ENCODE results near the gene TMEM33. TPM values are rescaled to one million over a fixed set of nuclear protein-coding genes. Genes with fewer than 3 reads are reported as not detected.

TMEM33 gene
- total RNA-seq, 2 experiments from 2014 or later = 45.5 to 46.2 TPM

GRCh38 chr4:41963105-41963504 is 27.9 kb downstream of the TMEM33 start:
- POLR2A ChIA-PET = no interaction called here
- no peak overlapping the region for H3K27ac Mint-ChIP-seq
- DNase-seq (no peak), ATAC-seq (ENCODE audit: low read depth) (no peak)
- no peaks in the 10 kb centered on the region for H3K4me1 Mint-ChIP-seq
- H3K4me3 Mint-ChIP-seq = no peak overlapping the region
- peaks cover 7% of the 10 kb centered on the region for H3K36me3 Mint-ChIP-seq
- H3K9me3 Mint-ChIP-seq = peaks cover 5% of the 10 kb centered on the region
- no peaks in the 10 kb centered on the region for H3K27me3 Mint-ChIP-seq

DNA sequence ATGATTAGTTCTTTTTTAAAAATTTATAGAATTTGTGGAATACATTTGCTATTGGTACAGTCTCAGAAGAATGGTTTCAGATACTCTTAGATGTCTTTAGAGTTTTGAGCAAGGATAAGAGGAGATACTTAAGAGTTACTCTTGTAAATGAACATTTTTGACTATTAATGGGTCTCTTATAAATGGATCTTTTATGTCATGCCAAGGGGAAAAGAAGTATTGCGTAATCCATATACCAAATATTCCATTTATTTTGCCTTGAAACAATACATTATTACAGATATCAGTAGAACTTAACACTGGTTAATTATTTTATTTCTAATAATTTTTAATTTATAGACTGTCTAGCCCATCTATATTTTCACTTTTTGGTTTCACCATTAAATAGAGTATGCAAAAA is 29.2 kb downstream of the TMEM33 start:
- peaks cover 15% of the 10 kb centered on the region for H3K9me3 Mint-ChIP-seq

GRCh38 chr4:41967392-41967791 is 32.2 kb downstream of the TMEM33 start:
- Mint-ChIP-seq H3K9me3 (peaks cover 16% of the 10 kb centered on the region), H3K4me1 (no peaks in the 10 kb centered on the region), H3K36me3 (peaks cover 10% of the 10 kb centered on the region), H3K27ac (no peak overlapping the region), H3K4me3 (no peak overlapping the region), H3K27me3 (no peaks in the 10 kb centered on the region)
- ATAC-seq (ENCODE audit: low read depth) (no peak), DNase-seq (no peak)
- POLR2A ChIA-PET = no interaction called here

More for the DNA sequence above, 29.2 kb downstream of the TMEM33 start:
- H3K4me3 Mint-ChIP-seq = no peak overlapping the region
- no peaks in the 10 kb centered on the region for H3K27me3 Mint-ChIP-seq
- H3K36me3 Mint-ChIP-seq = peaks cover 15% of the 10 kb centered on the region
- POLR2A ChIA-PET = no interaction called here
- no peak overlapping the region for H3K27ac Mint-ChIP-seq
- ATAC-seq (ENCODE audit: low read depth) (no peak), DNase-seq (no peak)
- no peaks in the 10 kb centered on the region for H3K4me1 Mint-ChIP-seq

DNA sequence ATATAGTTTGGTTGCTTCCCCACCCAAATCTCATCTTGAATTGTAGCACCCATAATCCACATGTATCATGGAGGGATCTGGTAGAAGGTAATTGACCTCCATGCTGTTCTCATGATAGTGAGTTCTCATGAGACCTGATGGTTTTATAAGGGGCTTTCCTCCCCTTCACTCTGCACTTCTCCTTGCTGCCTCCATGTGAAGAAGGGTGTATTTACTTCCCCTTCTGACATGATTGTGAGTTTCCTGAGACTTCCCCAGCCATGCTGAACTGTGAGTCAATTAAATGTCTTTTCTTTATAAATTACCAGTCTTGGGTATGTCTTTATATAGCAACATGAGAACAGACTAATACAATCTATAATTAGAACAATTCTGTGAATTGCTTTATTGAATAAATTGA is 34.4 kb downstream of the TMEM33 start:
- Mint-ChIP-seq H3K27me3 (no peaks in the 10 kb centered on the region), H3K9me3 (peaks cover 16% of the 10 kb centered on the region), H3K27ac (no peak overlapping the region), H3K4me3 (no peak overlapping the region), H3K36me3 (peaks cover 10% of the 10 kb centered on the region), H3K4me1 (no peaks in the 10 kb centered on the region)
- DNase-seq (no peak), ATAC-seq (ENCODE audit: low read depth) (no peak)
- POLR2A ChIA-PET = no interaction called here

DNA sequence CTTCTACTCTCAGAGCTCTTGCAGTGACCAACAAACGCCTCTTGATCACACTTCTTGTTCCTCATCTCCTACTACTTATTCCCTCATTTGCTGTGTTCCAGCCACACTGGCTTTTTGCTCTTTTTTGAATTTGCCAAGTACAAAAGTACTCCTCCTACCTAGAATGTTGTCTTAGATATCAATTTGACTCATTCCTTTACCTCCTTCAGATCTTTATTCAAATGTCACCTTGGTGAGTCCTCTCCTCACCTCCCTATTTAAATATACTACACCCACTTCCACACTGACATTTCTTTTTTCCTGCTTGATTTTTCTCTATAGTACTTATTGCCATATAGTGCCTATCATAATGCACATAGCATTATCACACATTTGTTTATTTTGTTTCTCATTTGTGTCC is 40.1 kb downstream of the TMEM33 start:
- no peak for ATAC-seq (ENCODE audit: low read depth)
- Mint-ChIP-seq H3K4me1 (no peaks in the 10 kb centered on the region), H3K27ac (no peak overlapping the region), H3K9me3 (no peaks in the 10 kb centered on the region), H3K4me3 (no peak overlapping the region), H3K27me3 (peaks cover 3% of the 10 kb centered on the region), H3K36me3 (no peaks in the 10 kb centered on the region)
- POLR2A ChIA-PET = no interaction called here
- DNase-seq = no peak

DNA sequence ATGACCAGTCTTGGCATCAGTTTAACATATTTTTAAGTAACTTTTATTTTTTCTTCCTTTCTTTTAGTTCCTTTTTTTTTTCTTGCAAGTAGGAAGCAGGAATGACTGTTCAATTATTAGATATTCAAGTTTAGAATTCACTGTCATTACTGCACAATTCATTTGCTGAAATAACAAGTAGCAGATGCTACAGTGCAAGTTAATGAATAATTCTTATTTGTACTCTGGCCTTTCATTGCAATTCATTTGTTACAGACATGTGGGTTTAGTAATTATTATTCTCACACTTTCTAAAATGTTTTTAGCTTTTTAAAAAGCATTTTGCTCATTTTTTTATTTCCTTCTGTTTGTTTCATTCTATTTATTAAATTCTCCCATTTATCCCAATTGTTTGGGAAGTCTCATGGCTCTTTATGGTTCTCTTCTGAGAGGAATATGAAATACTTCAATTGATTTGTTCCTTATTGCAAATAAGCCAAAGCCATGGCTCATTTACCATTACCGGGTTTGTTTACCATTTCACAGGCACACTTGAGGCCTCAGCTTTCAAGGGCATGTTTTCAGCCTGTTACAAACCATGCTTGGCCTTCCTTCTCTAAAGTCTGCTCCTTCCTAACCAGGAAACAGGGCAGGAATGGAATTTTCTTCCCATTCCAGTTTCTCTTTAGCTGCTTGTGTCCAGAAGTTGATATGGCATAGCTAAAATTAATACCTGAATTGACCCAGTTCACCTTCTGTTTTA is 41.7 kb downstream of the TMEM33 start:
- Mint-ChIP-seq H3K27ac (no peak overlapping the region), H3K4me1 (no peaks in the 10 kb centered on the region), H3K36me3 (no peaks in the 10 kb centered on the region), H3K4me3 (no peak overlapping the region), H3K27me3 (peaks cover 3% of the 10 kb centered on the region), H3K9me3 (no peaks in the 10 kb centered on the region)
- POLR2A ChIA-PET = no interaction called here
- ATAC-seq (ENCODE audit: low read depth) (no peak), DNase-seq (no peak)

- POLR2A ChIA-PET = no interaction called here
- Mint-ChIP-seq H3K36me3 (no peaks in the 10 kb centered on the region), H3K27ac (no peak overlapping the region), H3K27me3 (peaks cover 3% of the 10 kb centered on the region), H3K9me3 (no peaks in the 10 kb centered on the region), H3K4me1 (no peaks in the 10 kb centered on the region), H3K4me3 (no peak overlapping the region)
- ATAC-seq (ENCODE audit: low read depth) = no peak
- no peak for DNase-seq
Observed at GRCh38 chr4:41977709-41978108, 42.5 kb downstream of the TMEM33 start.

- H3K27me3 Mint-ChIP-seq = peaks cover 3% of the 10 kb centered on the region
- no peaks in the 10 kb centered on the region for H3K36me3 Mint-ChIP-seq
- no peak within 1 kb of the TSS for H3K4me3 Mint-ChIP-seq
- no peak within 1 kb of the TSS for H3K27ac Mint-ChIP-seq
- no peaks in the 10 kb centered on the region for H3K9me3 Mint-ChIP-seq
- DNase-seq = no peak
- H3K4me1 Mint-ChIP-seq = peaks cover 1% of the 10 kb centered on the region
- POLR2A ChIA-PET = no interaction called here
- ATAC-seq (ENCODE audit: low read depth) = no peak
Observed at GRCh38 chr4:41981456-41981855, 46.2 kb downstream of the TMEM33 start, which contains the start of gene DCAF4L1. DCAF4L1 (plus strand) TSS chr4:41981756; CDS start chr4:41981793, 37 bp downstream.

- Mint-ChIP-seq H3K4me1 (peaks cover 1% of the 10 kb centered on the region), H3K27me3 (peaks cover 3% of the 10 kb centered on the region)
- POLR2A ChIA-PET = no interaction called here
Observed at GRCh38 chr4:41982716-41983115, 47.5 kb downstream of the TMEM33 start.

DNA sequence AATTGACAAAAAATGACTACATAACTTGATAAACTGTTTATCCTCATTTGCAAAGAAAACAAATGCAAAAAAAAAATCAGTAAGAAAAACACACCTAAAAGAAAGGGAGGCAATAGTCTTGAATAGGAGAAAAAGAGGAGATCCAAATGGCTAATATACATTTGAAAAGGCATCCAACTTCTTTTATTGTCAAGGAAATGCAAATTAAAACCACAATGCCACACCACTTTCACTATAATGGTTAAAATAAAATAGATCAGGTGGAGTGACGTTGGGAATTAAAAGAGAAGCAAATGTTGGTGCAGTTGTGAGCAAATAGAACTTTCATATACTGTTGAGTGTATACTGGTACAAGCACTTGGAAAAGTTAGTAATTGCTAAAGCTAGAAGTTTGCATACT is 49.9 kb downstream of the TMEM33 start:
- no peak for ATAC-seq (ENCODE audit: low read depth)
- Mint-ChIP-seq H3K27me3 (no peaks in the 10 kb centered on the region), H3K27ac (no peak overlapping the region)

More at GRCh38 chr4:41982716-41983115, 47.5 kb downstream of the TMEM33 start:
- no peak overlapping the region for H3K4me3 Mint-ChIP-seq
- no peaks in the 10 kb centered on the region for H3K36me3 Mint-ChIP-seq
- no peaks in the 10 kb centered on the region for H3K9me3 Mint-ChIP-seq
- DNase-seq (no peak), ATAC-seq (ENCODE audit: low read depth) (no peak)
- H3K27ac Mint-ChIP-seq = no peak overlapping the region

GRCh38 chr4:41989994-41990364 is 54.8 kb downstream of the TMEM33 start:
- peaks cover 3% of the 10 kb centered on the region for H3K36me3 Mint-ChIP-seq
- H3K9me3 Mint-ChIP-seq = no peaks in the 10 kb centered on the region
- peak overlapping the region; percentile 100 for H3K4me3 Mint-ChIP-seq
- peak; percentile 26 for ATAC-seq (ENCODE audit: low read depth)
- peak overlapping the region; percentile 92 for H3K27ac Mint-ChIP-seq
- no peaks in the 10 kb centered on the region for H3K27me3 Mint-ChIP-seq
- H3K4me1 Mint-ChIP-seq = peaks cover 26% of the 10 kb centered on the region
- POLR2A ChIA-PET = interaction anchor here (0.7 to 1.5 kb wide), 2 partner anchors 55 to 667 kb away, joined by 3 to 6 read pairs; partner anchors contain the start of genes ATP8A1 and TMEM33
- DNase-seq = no peak

More for the DNA sequence above, 49.9 kb downstream of the TMEM33 start:
- no peaks in the 10 kb centered on the region for H3K36me3 Mint-ChIP-seq
- DNase-seq = no peak
- no peaks in the 10 kb centered on the region for H3K9me3 Mint-ChIP-seq
- POLR2A ChIA-PET = no interaction called here
- H3K4me3 Mint-ChIP-seq = no peak overlapping the region
- H3K4me1 Mint-ChIP-seq = peaks cover 9% of the 10 kb centered on the region

DNA sequence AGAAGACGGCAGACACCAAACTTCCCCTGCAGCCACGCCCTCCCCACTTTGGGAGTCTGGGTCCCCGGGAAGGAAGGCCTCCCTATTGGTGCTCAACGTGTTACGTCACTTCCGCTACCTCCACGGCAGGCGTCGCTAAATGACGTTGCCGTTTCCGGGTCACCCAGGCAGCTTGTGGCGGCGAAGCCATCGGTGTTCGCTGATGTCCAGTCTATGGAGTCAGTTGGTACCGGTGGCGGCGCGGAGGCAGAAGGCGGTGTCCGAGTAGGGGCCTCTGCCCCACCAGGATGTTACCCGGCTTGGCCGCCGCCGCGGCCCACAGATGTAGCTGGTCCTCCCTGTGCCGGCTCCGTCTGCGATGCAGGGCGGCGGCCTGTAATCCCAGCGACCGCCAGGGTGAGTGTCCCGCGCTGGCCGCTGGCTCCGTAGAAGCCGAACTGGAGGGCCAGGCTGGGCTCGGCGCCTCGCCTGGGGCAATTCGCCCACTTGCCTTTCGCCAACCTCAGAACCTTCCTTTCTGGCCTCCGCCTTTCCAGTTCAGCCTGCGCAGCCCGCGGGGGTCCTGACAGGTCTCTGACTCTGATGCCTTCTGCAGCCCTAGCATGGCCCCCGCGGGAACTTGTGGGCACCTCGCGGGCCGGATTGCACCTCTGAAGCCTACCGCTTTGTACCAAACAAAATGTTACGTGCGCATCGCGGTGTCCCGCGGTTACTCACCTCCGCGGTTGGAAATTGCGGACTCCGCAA is 55.3 kb downstream of the TMEM33 start, which contains the start of gene SLC30A9:
SLC30A9 (plus strand) TSS at position 166 of the 747 bp plus-strand sequence; CDS start at position 288, 122 bp downstream.
- DNase-seq = peak; percentile 85
- peak; percentile 95 for ATAC-seq (ENCODE audit: low read depth)
- no peaks in the 10 kb centered on the region for H3K9me3 Mint-ChIP-seq
- no peaks in the 10 kb centered on the region for H3K27me3 Mint-ChIP-seq
- peaks cover 3% of the 10 kb centered on the region for H3K36me3 Mint-ChIP-seq
- peak within 1 kb of the TSS; percentile 100 for H3K4me3 Mint-ChIP-seq
- H3K4me1 Mint-ChIP-seq = peaks cover 26% of the 10 kb centered on the region
- POLR2A ChIA-PET = interaction anchor here (0.7 to 1.5 kb wide), 2 partner anchors 55 to 666 kb away, joined by 3 to 6 read pairs; partner anchors contain the start of genes ATP8A1 and TMEM33
- peak within 1 kb of the TSS; percentile 92 for H3K27ac Mint-ChIP-seq

- H3K36me3 Mint-ChIP-seq = peaks cover 3% of the 10 kb centered on the region
- no peaks in the 10 kb centered on the region for H3K9me3 Mint-ChIP-seq
- ATAC-seq (ENCODE audit: low read depth) (no peak), DNase-seq (no peak)
- peaks cover 26% of the 10 kb centered on the region for H3K4me1 Mint-ChIP-seq
- POLR2A ChIA-PET = no interaction called here
- H3K4me3 Mint-ChIP-seq = peak overlapping the region; percentile 100
- no peak overlapping the region for H3K27ac Mint-ChIP-seq
- H3K27me3 Mint-ChIP-seq = no peaks in the 10 kb centered on the region
Observed at GRCh38 chr4:41991916-41992767, 56.9 kb downstream of the TMEM33 start.
